Parathyroid adenoma (tissue), 2 donors: ENCODE data around the gene TINAGL1.

Source experiments
- H2AFZ ChIP-seq: fragments of 300-600 bp; sonication (generic); one replicate; pipeline ENCODE4 v1.7.0; 2017; ENCODE audit warnings: antibody characterized with exemption, mild to moderate bottlenecking
- H3K27ac ChIP-seq: fragments of 300-600 bp; sonication (generic); one replicate; pipeline ENCODE4 v1.7.0; 2017
- H3K27me3 ChIP-seq: fragments of 300-600 bp; sonication (generic); one replicate; pipeline ENCODE4 v1.7.0; 2017; ENCODE audit warnings: low read length; ENCODE audit not compliant: control insufficient read depth, insufficient read depth
- H3K36me3 ChIP-seq: fragments of 300-600 bp; sonication (generic); one replicate; pipeline ENCODE4 v1.7.0; 2017; ENCODE audit warnings: low read length; ENCODE audit not compliant: control insufficient read depth, insufficient read depth
- H3K4me1 ChIP-seq: fragments of 300-600 bp; sonication (generic); one replicate; pipeline ENCODE4 v1.7.0; 2017; ENCODE audit warnings: control low read depth
- H3K4me2 ChIP-seq: fragments of 300-600 bp; sonication (generic); one replicate; pipeline ENCODE4 v1.7.0; 2017; ENCODE audit warnings: low read length
- H3K4me3 ChIP-seq: fragments of 300-600 bp; sonication (generic); one replicate; pipeline ENCODE4 v1.7.0; 2017; ENCODE audit warnings: low read depth, low read length
- H3K79me2 ChIP-seq: fragments of 300-600 bp; sonication (generic); one replicate; pipeline ENCODE4 v1.7.0; 2017; ENCODE audit warnings: control low read depth
- H3K9ac ChIP-seq: fragments of 300-600 bp; sonication (generic); one replicate; pipeline ENCODE4 v1.7.0; 2017; ENCODE audit warnings: mild to moderate bottlenecking
- H3K9me3 ChIP-seq: fragments of 300-600 bp; sonication (generic); one replicate; pipeline ENCODE4 v1.7.0; 2017; ENCODE audit warnings: low read length; ENCODE audit not compliant: control insufficient read depth
- TF ChIP-seq, protein P1 (sequence below): fragments of 300-600 bp; sonication (generic); IDR thresholded peaks from one replicate; pipeline ENCODE4 v1.7.0; 2017; ENCODE audit warnings: antibody characterized with exemption, mild to moderate bottlenecking
- donor health status: primary hyperparathyroidism.

The TINAGL1 gene

DNA sequence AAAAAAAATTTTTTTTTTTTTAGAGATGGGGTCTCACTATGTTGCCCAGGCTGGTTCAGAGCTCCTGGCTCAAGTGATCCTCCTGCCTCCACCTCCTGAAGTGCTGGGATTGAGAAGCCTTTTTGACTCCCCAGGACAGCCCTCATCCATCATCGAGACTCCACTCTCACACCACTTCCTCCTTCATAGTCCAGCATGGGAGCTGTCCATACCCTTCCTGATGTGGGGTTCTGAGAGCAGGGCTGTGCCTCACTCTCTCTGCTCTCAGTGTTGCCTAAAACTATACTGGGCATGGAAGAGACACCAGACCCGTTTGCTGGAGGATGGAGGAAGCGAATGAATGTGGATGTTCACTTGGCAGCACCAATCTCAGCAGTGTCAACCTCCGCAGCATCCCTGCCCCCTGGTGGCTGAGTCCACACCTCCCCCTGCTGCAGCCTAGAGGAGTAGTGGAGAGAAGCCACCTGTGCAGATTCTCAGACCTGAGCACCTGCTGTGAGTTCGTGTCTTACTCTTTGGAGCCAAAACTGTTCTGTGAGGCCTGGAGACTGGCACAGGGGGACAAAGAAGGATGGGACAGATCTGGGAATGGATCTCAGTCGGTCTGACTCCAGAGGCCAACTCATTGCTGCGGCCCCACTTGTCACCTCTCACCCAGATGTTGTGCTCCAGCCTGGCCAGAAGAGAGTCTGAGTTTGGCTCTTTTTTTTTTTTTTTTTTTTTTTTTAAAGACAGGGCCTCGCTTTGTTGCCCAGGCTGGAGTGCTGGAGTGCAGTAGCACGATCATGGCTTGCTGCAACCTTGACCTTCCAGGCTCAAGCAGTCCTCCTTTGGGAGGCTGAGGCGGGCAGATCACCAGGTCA lies 17.7 kb downstream of the TINAGL1 start:
- Histone ChIP-seq H3K27ac (no peak overlapping the region), H3K4me1 (no peaks in the 10 kb centered on the region), H3K9ac (no peak overlapping the region), H3K79me2 (no peaks in the 10 kb centered on the region), H3K4me2 (no peak overlapping the region), H3K9me3 (no peaks in the 10 kb centered on the region), H2AFZ (no peak overlapping the region), H3K36me3 (no peaks in the 10 kb centered on the region), H3K27me3 (no peaks in the 10 kb centered on the region), H3K4me3 (no peak overlapping the region)
- TF ChIP-seq, protein P1, sequence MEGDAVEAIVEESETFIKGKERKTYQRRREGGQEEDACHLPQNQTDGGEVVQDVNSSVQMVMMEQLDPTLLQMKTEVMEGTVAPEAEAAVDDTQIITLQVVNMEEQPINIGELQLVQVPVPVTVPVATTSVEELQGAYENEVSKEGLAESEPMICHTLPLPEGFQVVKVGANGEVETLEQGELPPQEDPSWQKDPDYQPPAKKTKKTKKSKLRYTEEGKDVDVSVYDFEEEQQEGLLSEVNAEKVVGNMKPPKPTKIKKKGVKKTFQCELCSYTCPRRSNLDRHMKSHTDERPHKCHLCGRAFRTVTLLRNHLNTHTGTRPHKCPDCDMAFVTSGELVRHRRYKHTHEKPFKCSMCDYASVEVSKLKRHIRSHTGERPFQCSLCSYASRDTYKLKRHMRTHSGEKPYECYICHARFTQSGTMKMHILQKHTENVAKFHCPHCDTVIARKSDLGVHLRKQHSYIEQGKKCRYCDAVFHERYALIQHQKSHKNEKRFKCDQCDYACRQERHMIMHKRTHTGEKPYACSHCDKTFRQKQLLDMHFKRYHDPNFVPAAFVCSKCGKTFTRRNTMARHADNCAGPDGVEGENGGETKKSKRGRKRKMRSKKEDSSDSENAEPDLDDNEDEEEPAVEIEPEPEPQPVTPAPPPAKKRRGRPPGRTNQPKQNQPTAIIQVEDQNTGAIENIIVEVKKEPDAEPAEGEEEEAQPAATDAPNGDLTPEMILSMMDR = peak; percentile 80

- no peak overlapping the region for H3K4me2 ChIP-seq
These were observed 19.8 kb downstream of the TINAGL1 start for GRCh38 chr1:31595836-31596736.

GRCh38 chr1:31596737-31597097 lies 20.4 kb downstream of the TINAGL1 start:
- no peaks in the 10 kb centered on the region for H3K4me1 ChIP-seq
- H3K4me2 ChIP-seq = no peak overlapping the region
- H3K9me3 ChIP-seq = no peaks in the 10 kb centered on the region
- TF ChIP-seq, protein P1 = no peak
- no peak overlapping the region for H3K4me3 ChIP-seq
- H2AFZ ChIP-seq = no peak overlapping the region
- H3K27ac ChIP-seq = no peak overlapping the region
- H3K9ac ChIP-seq = no peak overlapping the region
- H3K79me2 ChIP-seq = no peaks in the 10 kb centered on the region
- no peaks in the 10 kb centered on the region for H3K36me3 ChIP-seq
- H3K27me3 ChIP-seq = no peaks in the 10 kb centered on the region

More at GRCh38 chr1:31595836-31596736, 19.8 kb downstream of the TINAGL1 start:
- Histone ChIP-seq H3K9me3 (no peaks in the 10 kb centered on the region), H3K36me3 (no peaks in the 10 kb centered on the region), H3K9ac (no peak overlapping the region), H3K4me1 (no peaks in the 10 kb centered on the region), H3K79me2 (no peaks in the 10 kb centered on the region), H3K4me3 (no peak overlapping the region), H3K27ac (no peak overlapping the region), H2AFZ (no peak overlapping the region), H3K27me3 (no peaks in the 10 kb centered on the region)
- TF ChIP-seq, protein P1 = no peak

DNA sequence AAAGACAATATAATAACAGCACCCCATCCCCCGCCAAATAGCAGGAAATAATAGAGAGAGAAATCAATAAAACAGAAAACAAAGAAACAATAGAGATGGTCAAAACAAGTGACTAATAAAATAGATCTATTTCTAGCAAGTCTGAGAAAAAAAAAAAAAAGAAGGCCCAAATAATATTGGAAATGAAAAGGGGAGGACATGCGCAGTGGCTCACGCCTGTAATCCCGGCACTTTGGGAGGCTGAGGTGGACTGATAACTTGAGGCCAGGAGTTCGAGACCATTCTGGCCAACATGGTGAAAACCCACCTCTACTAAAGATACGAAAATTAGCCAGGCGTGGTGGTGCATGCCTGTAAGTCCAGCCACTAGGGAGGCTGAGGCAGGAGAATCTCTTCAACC lies 22.7 kb downstream of the TINAGL1 start:
- no peak overlapping the region for H2AFZ ChIP-seq
- H3K27ac ChIP-seq = no peak overlapping the region
- no peak overlapping the region for H3K4me3 ChIP-seq
- H3K4me1 ChIP-seq = no peaks in the 10 kb centered on the region
- no peaks in the 10 kb centered on the region for H3K9me3 ChIP-seq
- H3K27me3 ChIP-seq = no peaks in the 10 kb centered on the region
- H3K9ac ChIP-seq = no peak overlapping the region
- no peak overlapping the region for H3K4me2 ChIP-seq
- no peaks in the 10 kb centered on the region for H3K79me2 ChIP-seq
- TF ChIP-seq, protein P1 = no peak
- H3K36me3 ChIP-seq = no peaks in the 10 kb centered on the region
